Activated CD4-positive, alpha-beta T cell treated with anti-CD3 and anti-CD28 coated beads for 24 hours (primary cell): ENCODE data around the gene PPP1R37.

Source experiments
- DNase-seq, 2 donors: peaks; one replicate each; pipeline ENCODE4 v3.0.0-alpha.2; 2020; ENCODE audit warnings: low read depth in 2 of 2

Gene PPP1R37

GRCh38 chr19:45195764-45196163 is 102.8 kb downstream of the PPP1R37 start:
- DNase-seq, result no peak
